KMS-11 (cell line): ENCODE data around the gene CFC1.
"Not testable (repeated sequence)": the region's sequence is repeated elsewhere in the genome, so short reads cannot be mapped to it uniquely, and the experiment has no call there.

Experiments
- H2AFZ ChIP-seq: fragments of 200-600 bp; sonication (generic); 2 replicates; pipeline ENCODE4 v1.6.1; 2016; ENCODE audit warnings: antibody characterized with exemption, mixed run types, low read depth
- H3K27ac ChIP-seq: fragments of 200-600 bp; sonication (generic); 2 replicates; pipeline ENCODE4 v1.6.1; 2016; ENCODE audit warnings: mild to moderate bottlenecking, mixed run types
- H3K27me3 ChIP-seq: fragments of 200-600 bp; sonication (generic); 2 replicates; pipeline ENCODE4 v1.6.1; 2017; ENCODE audit warnings: mild to moderate bottlenecking, low read depth, mixed run types, moderate library complexity; ENCODE audit not compliant: insufficient read depth
- H3K36me3 ChIP-seq: fragments of 200-600 bp; sonication (generic); 2 replicates; pipeline ENCODE4 v1.6.1; 2017; ENCODE audit warnings: mild to moderate bottlenecking, mixed run types; ENCODE audit not compliant: insufficient read depth
- H3K4me1 ChIP-seq: fragments of 200-600 bp; sonication (generic); 2 replicates; pipeline ENCODE4 v1.6.1; 2016; ENCODE audit warnings: mild to moderate bottlenecking, low read depth, mixed run types; ENCODE audit not compliant: poor library complexity, severe bottlenecking
- H3K4me2 ChIP-seq: fragments of 200-600 bp; sonication (generic); 2 replicates; pipeline ENCODE4 v1.7.0; 2016; ENCODE audit warnings: mild to moderate bottlenecking, mixed run types
- H3K4me3 ChIP-seq: fragments of 200-600 bp; sonication (generic); IDR thresholded peaks from 2 replicates; pipeline ENCODE4 v1.6.1; 2017; ENCODE audit warnings: low read depth, low read length, mixed read lengths; ENCODE audit not compliant: insufficient read depth
- H3K79me2 ChIP-seq: fragments of 200-600 bp; sonication (generic); 2 replicates; pipeline ENCODE4 v1.6.1; 2016; ENCODE audit warnings: low read depth, mixed run types; ENCODE audit not compliant: insufficient read depth
- H3K9ac ChIP-seq: fragments of 200-600 bp; sonication (generic); 2 replicates; pipeline ENCODE4 v1.6.1; 2016; ENCODE audit warnings: mild to moderate bottlenecking, mixed run types
- H4K20me1 ChIP-seq: fragments of 200-600 bp; sonication (generic); 2 replicates; pipeline ENCODE4 v1.6.1; 2016; ENCODE audit warnings: mild to moderate bottlenecking, mixed run types; ENCODE audit not compliant: insufficient read depth

The CFC1 gene

DNA sequence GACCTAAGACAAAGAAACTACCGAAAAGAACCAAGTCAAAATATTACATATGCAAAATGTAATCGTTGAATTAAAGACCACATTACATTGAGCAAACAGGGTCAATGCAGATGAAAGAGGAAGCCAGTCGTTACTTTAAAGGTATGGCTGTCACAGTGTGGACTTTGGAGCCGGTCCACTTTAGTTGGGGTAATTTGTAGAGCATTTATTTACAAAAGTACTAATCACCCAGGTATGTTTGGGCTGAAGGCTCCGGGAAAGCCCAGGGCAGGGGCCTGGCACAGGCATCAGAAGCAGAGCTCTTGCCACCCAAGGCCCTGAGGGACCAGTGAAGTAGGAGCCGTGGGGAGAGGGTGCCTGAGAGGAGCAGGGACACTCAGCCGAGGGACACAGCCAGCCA, 15.8 kb downstream of the CFC1 start:
- not testable (repeated sequence) for H3K27me3 ChIP-seq, H4K20me1 ChIP-seq, H3K27ac ChIP-seq, H2AFZ ChIP-seq, H3K79me2 ChIP-seq, H3K4me2 ChIP-seq, H3K4me3 ChIP-seq, H3K4me1 ChIP-seq, H3K9ac ChIP-seq, H3K36me3 ChIP-seq

DNA sequence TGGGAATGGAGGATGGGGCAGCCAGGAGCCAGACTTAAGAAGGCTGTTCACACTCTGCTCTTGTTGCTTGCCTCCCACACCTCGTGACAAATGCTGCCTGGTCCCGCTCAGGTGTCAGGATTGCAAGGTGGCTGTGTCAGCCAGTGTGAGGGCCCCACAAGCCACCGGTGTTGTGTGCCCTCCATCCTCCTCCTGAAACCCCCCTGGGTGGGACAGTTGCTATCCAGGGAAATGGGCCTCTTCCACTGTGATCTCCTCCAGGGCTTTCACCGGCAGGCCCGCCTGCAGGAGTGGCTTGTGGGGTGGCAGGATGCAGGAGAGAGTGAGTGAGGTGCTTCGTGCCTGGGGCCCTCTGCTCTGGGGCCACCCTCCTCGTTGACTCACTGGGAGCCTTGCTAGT, 16.4 kb downstream of the CFC1 start:
- not testable (repeated sequence) for H3K4me1 ChIP-seq, H3K4me3 ChIP-seq, H2AFZ ChIP-seq, H3K36me3 ChIP-seq, H3K27ac ChIP-seq, H3K27me3 ChIP-seq, H3K4me2 ChIP-seq, H4K20me1 ChIP-seq, H3K79me2 ChIP-seq, H3K9ac ChIP-seq

DNA sequence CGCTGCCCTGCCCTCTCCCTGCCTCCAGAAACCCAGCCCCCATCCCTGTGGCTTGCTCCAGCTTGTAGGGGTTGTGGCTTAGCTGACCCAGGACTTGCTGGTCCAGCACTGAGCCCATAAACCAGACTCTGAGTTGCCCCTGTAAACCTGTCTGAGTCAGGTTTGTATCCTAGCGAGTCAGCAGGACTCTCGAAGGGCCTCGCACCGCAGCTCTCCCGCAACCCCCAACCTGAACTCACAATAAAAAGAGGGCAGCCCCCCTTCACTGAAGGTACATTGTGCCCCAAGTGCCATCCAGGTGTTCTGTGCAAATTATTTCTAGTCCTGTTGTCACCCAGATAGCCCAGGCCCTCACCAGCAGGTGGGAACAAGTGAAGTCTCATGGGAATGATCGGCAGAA, 17.9 kb downstream of the CFC1 start:
- not testable (repeated sequence) for H3K27ac ChIP-seq, H3K79me2 ChIP-seq, H3K4me3 ChIP-seq, H3K9ac ChIP-seq, H3K4me2 ChIP-seq, H3K36me3 ChIP-seq, H4K20me1 ChIP-seq, H3K4me1 ChIP-seq, H3K27me3 ChIP-seq, H2AFZ ChIP-seq

DNA sequence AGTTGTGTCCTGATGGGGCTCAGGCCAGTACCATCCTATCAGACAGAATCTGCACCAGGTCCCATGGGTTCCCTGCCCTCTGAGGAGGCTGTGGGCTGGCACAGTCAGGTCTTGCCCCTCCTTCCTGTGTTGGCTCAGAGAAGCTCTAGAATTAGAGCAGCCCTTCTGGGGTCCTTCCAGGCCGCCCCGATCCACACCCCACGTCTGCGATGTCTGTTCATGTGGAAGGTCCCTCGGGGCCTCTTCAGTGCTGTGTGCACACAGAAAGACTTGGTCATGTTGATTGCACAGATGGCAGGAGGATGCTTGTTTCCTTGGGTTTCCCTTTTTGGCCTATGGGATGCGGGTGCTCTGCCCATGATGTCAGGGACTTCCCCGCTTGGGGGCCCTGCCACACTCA, 20.3 kb downstream of the CFC1 start:
- not testable (repeated sequence) for H3K4me1 ChIP-seq, H3K4me2 ChIP-seq, H3K36me3 ChIP-seq, H3K79me2 ChIP-seq, H3K9ac ChIP-seq, H3K4me3 ChIP-seq, H3K27me3 ChIP-seq, H4K20me1 ChIP-seq, H3K27ac ChIP-seq, H2AFZ ChIP-seq

DNA sequence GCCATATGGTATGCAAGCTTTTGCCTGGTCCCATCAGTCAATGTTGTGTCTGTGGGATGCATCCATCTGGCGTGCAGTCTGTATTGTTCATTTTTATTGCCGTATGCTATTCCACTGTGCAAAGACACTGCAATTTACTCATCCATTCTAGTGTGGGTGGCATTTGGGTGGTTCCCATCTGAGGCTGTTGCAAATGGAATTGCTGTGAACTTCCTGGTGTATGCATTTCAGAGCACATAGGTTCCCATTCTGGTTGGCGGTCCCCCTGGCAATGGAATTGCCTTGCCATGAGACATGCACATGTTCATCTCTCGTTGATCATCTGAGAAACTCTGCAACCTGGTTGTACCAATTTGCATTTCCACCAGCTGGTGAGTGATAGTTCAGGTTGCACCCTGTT, 21.8 kb downstream of the CFC1 start:
- H3K27ac ChIP-seq, H4K20me1 ChIP-seq, H3K79me2 ChIP-seq, H2AFZ ChIP-seq, H3K4me3 ChIP-seq, H3K27me3 ChIP-seq, H3K4me1 ChIP-seq, H3K36me3 ChIP-seq, H3K9ac ChIP-seq, H3K4me2 ChIP-seq: not testable (repeated sequence)

DNA sequence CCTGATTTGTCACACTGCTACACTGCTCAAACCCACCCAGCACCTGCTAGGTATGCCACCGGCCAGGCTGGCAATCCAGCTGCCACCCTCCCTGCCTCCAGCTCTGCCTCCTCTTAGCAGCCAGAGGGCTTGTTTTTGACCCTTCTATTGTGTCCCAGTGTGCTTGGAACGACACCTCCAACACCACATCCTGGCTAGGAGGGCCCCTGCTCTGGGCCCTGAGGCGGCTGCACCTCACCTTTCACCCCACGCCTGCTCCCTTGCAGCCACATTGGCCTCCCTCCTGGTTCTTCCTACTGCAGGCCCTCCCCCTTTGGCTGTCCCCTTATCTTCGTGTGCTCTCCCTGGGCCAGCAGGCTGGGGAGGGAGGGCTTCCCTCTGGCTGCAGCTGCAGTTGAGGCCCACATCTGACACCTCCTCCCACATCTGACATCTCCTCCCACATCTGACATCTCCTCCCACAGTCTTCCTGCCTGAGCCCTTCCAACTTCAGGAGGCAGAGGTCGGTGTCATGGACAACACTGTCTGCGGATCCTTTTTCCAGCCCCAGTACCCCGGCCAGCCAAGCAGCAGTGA, 23.1 kb downstream of the CFC1 start:
- not testable (repeated sequence) for H3K79me2 ChIP-seq, H3K36me3 ChIP-seq, H3K9ac ChIP-seq, H3K4me2 ChIP-seq, H3K27ac ChIP-seq, H3K4me3 ChIP-seq, H3K4me1 ChIP-seq, H2AFZ ChIP-seq, H4K20me1 ChIP-seq, H3K27me3 ChIP-seq

DNA sequence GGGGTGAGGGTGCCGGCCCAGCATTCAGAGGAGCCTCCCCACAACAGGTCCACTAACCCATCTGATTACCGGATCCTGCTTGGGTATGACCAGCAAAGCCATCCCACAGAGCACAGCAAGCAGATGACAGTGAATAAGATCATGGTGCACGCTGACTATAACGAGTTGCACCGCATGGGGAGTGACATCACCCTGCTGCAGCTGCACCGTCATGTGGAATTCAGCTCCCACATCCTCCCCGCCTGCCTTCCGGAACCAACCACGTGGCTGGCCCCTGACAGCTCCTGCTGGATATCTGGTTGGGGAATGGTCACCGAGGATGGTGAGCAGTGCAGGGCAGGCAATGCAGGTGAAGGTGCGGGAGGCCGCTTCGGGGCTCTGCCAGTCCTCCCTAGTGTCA, 25.1 kb downstream of the CFC1 start:
- not testable (repeated sequence) for H3K79me2 ChIP-seq

DNA sequence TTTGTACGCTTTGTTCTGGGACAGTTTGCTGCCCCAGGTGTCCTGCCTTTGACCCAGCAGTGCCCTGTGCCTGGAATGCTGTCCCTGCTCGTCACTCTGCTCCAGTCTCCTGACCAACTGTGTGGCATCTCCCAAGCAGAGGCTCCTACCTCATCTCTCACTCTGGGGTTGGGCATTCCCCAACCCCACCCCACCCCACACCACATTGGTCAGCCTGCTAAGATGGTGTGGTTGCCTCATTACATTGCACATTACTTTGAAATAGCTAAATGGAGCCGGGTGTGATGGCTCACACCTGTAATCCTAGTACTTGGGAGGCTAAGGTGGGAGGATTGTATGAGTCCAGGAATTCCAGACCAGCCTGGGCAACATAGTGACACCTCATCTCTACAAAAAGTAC, 27.4 kb downstream of the CFC1 start:
- H2AFZ ChIP-seq, H4K20me1 ChIP-seq, H3K4me1 ChIP-seq, H3K79me2 ChIP-seq, H3K36me3 ChIP-seq, H3K27me3 ChIP-seq, H3K27ac ChIP-seq, H3K9ac ChIP-seq, H3K4me3 ChIP-seq, H3K4me2 ChIP-seq: not testable (repeated sequence)

More for the DNA sequence above, 25.1 kb downstream of the CFC1 start:
- not testable (repeated sequence) for H3K27ac ChIP-seq, H3K4me3 ChIP-seq, H3K27me3 ChIP-seq, H2AFZ ChIP-seq, H3K36me3 ChIP-seq, H4K20me1 ChIP-seq, H3K4me2 ChIP-seq, H3K4me1 ChIP-seq, H3K9ac ChIP-seq

DNA sequence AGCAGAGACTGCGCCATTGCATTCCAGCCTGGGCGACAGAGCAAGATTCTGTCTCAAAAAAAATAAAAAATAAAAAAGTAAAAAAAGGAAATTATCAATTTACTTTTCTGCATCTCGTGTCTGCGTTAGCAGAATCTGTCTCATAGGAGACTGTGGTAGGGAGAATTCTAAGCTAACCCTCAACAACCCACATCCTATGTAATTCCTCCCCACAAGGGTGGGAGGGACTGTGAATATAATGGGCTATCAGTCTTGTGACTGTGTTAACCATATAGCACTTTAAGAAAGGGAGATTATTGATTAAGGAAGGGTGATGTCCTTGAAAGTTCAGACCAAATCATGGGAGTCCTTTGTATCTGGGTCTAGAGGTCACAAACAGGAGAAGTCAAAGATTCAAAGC, 33.2 kb downstream of the CFC1 start:
- not testable (repeated sequence) for H3K4me1 ChIP-seq, H3K4me3 ChIP-seq, H3K79me2 ChIP-seq, H3K9ac ChIP-seq, H2AFZ ChIP-seq, H3K27ac ChIP-seq, H3K36me3 ChIP-seq, H3K27me3 ChIP-seq, H3K4me2 ChIP-seq, H4K20me1 ChIP-seq

DNA sequence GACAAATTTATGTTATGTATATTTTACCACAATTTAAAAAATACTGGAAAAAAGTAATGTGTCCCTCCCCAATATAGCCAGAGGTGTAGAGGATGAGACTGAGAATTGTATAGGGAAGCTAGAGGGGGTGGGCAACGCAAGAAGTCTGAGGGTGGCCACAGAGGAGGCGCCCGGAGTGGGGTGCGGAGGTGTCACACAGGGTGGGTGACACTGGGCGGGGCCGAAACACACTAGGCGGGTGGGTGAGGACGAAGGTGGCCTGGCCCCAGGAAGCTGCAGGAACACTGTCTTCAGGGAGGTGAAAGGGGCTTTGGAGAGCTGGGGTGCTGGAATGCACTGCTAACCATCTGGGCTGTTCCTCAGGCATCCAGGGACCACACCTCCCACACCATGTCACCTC, 42.9 kb downstream of the CFC1 start:
- H3K27me3 ChIP-seq, H3K27ac ChIP-seq, H3K9ac ChIP-seq, H3K36me3 ChIP-seq, H2AFZ ChIP-seq, H3K4me1 ChIP-seq, H3K79me2 ChIP-seq, H4K20me1 ChIP-seq, H3K4me3 ChIP-seq, H3K4me2 ChIP-seq: not testable (repeated sequence)

DNA sequence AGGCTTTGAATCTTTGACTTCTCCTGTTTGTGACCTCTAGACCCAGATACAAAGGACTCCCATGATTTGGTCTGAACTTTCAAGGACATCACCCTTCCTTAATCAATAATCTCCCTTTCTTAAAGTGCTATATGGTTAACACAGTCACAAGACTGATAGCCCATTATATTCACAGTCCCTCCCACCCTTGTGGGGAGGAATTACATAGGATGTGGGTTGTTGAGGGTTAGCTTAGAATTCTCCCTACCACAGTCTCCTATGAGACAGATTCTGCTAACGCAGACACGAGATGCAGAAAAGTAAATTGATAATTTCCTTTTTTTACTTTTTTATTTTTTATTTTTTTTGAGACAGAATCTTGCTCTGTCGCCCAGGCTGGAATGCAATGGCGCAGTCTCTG, 45.2 kb downstream of the CFC1 start:
- not testable (repeated sequence) for H4K20me1 ChIP-seq, H3K36me3 ChIP-seq, H3K27me3 ChIP-seq, H3K4me2 ChIP-seq, H3K4me1 ChIP-seq, H3K4me3 ChIP-seq, H3K9ac ChIP-seq, H3K79me2 ChIP-seq, H3K27ac ChIP-seq, H2AFZ ChIP-seq
